Stimulated activated CD4-positive, alpha-beta T cell treated with anti-CD3 and anti-CD28 coated beads, Interleukin-15, amount 100 ng/mL, for 24 hours (primary cell): ENCODE measurements around the gene CHDH.

Experiments
- DNase-seq: peaks from one replicate; pipeline ENCODE4 v3.0.0-alpha.2; 2020

CHDH gene

GRCh38 chr3:53823956-53824657, 22.1 kb downstream of the CHDH start:
- no peak for DNase-seq

- DNase-seq = no peak
These were observed 22.9 kb downstream of the CHDH start for GRCh38 chr3:53823026-53823955.

GRCh38 chr3:53822331-53822741, 23.9 kb downstream of the CHDH start:
- no peak for DNase-seq

GRCh38 chr3:53821631-53822121, 24.5 kb downstream of the CHDH start:
- no peak for DNase-seq

GRCh38 chr3:53820756-53821580, 25.3 kb downstream of the CHDH start:
- no peak for DNase-seq

GRCh38 chr3:53820084-53820483, 26.1 kb downstream of the CHDH start:
- DNase-seq = no peak

GRCh38 chr3:53819163-53819868, 26.9 kb downstream of the CHDH start:
- no peak for DNase-seq

GRCh38 chr3:53818221-53819162, 27.7 kb downstream of the CHDH start:
- DNase-seq = no peak

- no peak for DNase-seq
These were observed 28.4 kb downstream of the CHDH start for GRCh38 chr3:53817809-53818208.

GRCh38 chr3:53817211-53817610, 29.0 kb downstream of the CHDH start:
- no peak for DNase-seq

- no peak for DNase-seq
These were observed 29.8 kb downstream of the CHDH start for GRCh38 chr3:53816425-53816824.

GRCh38 chr3:53815651-53816050, 30.6 kb downstream of the CHDH start:
- no peak for DNase-seq

- DNase-seq = no peak
These were observed 31.2 kb downstream of the CHDH start for GRCh38 chr3:53815067-53815466.

GRCh38 chr3:53813876-53814275, 32.3 kb downstream of the CHDH start:
- DNase-seq = no peak

GRCh38 chr3:53813229-53813628, 33.0 kb downstream of the CHDH start:
- DNase-seq = no peak

GRCh38 chr3:53812434-53812833, 33.8 kb downstream of the CHDH start:
- DNase-seq = no peak

GRCh38 chr3:53811143-53811927, 34.9 kb downstream of the CHDH start:
- DNase-seq = no peak

- no peak for DNase-seq
These were observed 36.3 kb downstream of the CHDH start for GRCh38 chr3:53809764-53810400.

- DNase-seq = no peak
These were observed 37.0 kb downstream of the CHDH start for GRCh38 chr3:53809267-53809666.

- no peak for DNase-seq
These were observed 37.7 kb downstream of the CHDH start for GRCh38 chr3:53808496-53808895.
